DMS53 treated with DMSO at 0.1 percent for 48 hours (cell line): ENCODE results near the gene RANBP3.
"Not testable (repeated sequence)": the region's sequence is repeated elsewhere in the genome, so short reads cannot be mapped to it uniquely, and the experiment has no call there.

Source experiments
- DNase-seq: peaks from one replicate; lab custom pipeline; 2025; ENCODE audit not compliant: unreplicated experiment; lab: John Stamatoyannopoulos, UW

Gene RANBP3

DNA sequence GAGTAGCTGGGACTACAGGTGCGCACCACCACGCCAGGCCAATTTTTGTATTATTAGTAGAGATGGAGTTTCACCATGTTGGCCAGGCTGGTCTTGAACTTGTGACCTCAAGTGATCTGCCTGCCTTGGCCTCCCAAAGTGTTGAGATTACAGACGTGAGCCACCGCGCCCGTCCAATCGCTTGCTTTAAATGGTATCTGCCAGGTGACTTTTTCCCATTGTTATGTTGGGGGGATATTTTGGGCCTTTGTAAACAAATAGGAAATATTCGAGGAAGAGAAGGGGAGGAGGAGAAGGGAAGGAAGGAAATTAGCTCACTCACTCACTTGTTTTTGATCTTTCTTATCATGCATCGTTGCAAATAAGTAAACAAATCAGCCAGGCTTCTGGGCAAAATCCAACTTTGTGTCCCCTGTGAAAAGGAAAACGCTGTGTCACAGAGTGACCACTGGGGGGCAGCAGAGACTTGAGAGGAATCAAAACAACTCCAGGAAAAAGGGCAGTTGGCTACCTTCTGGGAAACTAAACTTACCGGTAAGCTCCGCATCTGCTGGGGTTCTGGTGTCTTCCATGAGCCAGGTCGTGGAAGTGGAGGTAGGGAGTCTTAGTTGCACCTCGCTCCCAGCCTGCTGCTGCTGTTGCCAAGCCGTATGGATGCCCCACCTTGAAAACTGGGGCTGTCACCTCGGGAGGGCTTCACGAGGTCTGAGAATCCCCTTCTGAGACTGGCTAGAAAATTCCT lies 9.3 kb upstream of the RANBP3 start:
- DNase-seq: peak; percentile 86

DNA sequence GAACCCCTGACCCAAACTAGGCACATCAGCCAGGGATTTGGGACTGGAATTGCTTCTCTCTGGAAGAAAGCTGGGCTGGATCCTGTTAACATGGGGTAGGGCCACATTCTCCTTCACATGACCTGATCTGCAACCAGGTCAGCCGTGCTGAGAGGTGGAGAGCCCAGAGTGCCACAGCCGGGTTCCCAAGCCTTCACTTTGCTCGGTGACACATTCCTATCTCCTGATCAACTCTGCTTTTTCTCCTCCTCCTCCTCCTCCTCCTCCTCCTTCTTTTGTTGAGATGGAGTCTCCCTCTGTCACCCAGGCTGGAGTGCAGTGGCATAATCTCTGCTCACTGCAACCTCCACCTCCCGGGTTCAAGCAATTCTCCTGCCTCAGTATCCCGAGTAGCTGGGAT lies 7.9 kb upstream of the RANBP3 start:
- not testable (repeated sequence) for DNase-seq

DNA sequence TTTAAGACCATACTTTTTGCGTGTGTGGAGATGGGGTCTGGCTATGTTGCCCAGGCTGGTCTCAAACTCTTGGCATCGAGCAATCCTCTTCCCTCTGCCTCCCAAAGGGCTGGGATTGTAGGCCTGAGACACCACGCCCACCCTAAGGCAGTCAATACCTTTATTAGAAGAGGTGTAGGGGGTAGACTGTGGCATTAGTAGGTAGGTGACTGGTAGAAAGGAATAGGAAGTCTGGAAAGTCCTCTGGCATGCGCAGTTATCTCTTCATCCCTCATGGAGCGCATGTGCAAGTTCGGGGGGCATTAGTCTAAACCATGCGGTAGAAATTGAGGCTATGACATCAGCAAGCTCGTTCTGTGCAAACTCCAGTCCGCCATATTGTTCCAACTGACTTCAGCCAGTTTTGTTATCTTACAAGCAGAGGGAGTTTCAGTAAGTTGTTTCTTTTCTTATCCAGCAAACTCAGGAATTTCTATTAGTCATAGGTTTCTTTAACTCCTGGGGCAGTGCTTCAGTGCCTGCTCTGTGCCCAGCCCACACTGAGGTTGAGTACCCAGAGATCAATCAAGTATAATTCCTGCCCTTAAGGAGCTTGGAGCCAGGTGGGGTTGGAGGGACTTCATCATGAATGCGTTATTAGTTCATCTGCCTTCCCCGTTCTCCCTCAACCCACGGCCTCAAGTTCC lies 7.3 kb upstream of the RANBP3 start:
- DNase-seq: no peak

DNA sequence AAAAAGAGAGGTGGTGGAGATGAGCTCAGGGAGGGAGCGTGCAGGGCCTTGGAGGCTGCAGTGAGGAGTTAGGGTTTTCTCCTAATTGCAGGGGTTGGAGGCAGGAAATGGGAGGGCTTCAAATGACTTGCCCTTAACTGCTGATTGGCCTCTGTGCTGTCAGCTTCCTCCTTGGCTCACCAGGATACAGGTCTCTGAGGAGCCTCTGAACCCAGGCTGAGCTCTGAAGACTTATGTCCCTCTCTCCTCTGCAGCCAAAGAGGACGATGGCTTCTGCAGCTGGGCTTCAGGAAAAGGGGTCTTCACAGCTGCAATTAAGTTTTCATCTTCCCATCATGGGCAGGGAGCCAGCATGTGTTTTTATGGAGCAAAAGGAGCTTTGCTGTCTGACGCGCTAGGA lies 6.7 kb upstream of the RANBP3 start:
- no peak for DNase-seq

DNA sequence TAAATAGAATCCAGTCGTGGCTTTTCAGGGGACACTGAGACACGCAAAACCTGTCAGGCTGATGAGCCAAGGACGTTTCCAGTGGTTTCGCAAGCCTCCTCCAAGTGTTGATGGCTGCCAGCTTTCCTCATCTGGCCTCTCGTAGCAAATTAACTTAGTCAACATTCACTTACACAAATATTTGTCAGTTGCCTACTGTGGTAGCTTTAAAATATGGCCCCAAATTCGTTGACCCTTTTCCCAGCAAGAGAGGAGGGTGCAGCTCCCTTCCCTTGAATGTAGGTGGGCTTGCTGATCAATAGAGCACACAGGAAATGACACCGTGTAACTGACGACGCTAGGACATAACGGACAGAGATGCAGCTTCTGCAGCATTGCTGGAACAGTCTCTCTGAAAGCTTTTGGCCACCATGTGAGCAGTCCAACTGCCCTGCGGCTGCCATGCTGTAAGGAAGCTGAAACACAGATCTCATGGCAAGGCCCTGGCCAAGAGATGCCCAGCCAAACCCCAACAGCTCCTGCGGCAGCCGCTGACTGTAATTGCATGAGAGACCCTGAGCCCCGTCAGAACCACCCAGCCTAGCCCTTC lies 5.5 kb upstream of the RANBP3 start:
- no peak for DNase-seq

DNA sequence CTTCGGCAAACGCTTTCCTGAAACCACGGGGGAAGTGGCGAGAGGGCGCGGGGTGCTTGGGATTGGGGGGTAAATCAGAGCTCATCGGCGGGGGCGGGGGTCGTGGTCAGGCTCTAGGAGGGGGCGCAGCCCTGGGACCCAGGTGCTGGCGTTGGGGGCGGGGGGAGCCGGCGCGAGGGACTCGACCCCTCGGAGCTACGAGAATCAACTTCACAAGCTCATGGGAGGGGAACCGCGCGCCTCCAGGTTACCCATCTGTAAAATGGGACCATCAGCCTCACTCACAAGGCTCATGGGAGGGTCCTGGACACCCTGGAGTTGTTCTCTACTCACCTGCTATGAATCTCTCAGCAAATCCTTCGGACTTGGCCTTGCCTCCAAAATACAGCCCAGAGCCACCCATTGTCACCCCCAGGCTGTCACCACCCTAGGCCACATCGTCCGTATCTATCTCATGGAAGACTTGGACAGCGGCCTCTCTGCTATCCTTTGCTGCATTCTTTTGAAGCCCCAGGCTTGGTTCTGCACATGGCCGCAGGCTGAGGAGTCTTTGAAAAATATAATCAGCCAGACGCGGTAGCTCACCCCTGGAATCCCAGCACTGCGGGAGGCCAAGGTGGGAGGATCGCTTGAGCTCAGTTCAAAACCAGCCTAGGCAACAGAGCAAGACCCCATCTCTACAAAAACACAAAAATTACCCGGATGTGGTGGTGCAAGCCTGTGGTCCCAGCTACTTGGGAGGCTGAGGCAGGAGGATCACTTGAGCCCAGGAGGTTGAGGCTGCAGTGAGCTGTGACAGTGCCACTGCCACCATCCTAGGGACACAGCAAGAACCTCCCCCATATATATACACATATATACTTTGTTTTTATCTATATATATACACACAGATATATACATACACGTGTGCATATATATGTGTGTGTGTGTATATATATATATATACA lies 939 bp upstream of the RANBP3 start:
- no peak for DNase-seq

DNA sequence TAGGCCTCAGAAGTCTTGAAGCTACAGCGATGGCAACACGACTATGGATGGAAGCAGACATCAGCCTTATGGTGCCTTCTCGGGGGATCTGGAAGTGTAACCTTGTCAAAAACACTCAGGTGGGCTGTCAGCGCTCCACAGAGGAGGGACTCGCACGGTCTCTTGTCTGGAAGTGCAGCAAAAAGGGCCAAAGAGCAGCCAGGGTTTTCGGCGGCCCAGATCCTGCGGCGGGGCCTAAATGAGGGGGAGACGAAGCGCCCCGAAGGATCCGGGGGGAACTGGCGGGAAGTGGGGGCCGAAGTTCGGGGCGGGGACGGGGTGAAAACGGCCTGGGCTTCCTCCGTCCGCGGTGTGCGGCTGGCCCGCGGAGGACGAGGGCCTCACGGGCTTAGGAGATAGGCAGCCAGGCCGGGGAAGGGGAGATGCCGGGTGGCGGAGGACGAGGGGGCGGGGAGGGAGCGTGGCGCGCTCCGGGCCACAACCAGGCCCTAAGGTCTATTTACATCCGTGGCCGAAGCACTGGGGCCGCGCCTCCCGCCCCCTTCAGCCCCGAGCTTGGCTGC lies 637 bp downstream of the RANBP3 start:
- no peak for DNase-seq

DNA sequence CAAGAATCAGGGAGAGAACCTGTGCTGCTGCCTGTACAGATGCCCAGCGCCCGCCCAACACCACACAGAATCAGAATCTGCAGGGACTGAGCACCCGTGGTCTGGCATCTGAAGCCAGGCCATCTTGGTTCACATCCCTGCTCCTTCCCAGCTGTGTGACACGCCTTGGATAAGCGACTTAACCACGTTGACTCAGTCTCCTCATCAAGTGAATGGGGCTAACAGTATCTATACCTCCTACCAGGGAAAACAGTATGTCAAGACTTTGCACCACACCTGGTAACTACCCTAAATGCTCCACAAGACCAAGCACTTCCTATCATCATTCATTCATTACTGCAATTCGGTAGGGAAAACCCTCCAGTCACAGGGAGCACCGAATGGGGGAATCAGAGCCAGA lies 1.2 kb downstream of the RANBP3 start:
- no peak for DNase-seq

DNA sequence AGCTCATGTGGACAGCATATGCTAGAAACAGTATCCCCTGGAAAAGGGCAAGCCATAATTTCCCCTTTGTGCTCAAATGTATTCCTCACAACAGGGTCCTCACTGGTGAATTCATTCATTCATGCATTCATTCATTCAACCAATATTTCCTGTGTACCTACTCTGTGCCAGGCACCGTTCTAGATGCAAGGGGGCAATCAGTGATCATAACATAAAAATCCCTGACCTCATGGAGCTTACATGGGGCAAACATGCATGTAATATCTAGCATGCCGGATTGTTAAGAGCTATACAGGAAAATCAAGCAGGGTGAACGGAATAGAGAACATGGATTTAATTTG lies 2.6 kb downstream of the RANBP3 start:
- DNase-seq: no peak

DNA sequence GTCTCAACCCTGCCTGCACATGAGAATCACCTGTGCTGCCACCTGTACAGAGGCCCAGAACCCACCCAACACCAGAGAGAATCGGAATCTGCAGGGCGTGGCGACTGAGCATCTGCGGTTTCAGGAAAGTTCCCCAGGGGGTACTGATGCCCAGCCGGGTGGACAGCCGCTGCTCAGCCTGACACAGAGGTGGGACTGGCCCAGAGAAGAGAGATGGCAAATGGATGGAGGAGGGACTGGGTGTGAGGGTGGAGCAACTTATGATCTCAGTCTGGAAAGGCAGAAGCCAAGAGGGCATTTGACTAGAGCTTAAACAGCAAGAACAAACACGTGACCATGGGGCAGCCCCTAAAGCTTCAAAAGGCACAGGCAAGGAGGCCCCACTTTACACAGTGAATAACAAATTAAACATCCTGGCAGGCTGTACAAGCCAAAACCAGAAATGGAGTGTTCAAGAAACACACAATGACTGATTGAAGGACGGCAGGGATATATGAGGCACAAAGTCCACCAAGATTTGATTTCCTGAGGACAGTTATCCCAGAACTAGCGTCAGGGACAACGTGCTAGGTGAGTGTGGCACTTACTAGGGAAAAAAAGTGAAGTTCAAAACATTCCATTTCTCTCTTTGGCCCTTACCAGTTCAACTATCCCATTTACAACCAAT lies 3.1 kb downstream of the RANBP3 start:
- no peak for DNase-seq

DNA sequence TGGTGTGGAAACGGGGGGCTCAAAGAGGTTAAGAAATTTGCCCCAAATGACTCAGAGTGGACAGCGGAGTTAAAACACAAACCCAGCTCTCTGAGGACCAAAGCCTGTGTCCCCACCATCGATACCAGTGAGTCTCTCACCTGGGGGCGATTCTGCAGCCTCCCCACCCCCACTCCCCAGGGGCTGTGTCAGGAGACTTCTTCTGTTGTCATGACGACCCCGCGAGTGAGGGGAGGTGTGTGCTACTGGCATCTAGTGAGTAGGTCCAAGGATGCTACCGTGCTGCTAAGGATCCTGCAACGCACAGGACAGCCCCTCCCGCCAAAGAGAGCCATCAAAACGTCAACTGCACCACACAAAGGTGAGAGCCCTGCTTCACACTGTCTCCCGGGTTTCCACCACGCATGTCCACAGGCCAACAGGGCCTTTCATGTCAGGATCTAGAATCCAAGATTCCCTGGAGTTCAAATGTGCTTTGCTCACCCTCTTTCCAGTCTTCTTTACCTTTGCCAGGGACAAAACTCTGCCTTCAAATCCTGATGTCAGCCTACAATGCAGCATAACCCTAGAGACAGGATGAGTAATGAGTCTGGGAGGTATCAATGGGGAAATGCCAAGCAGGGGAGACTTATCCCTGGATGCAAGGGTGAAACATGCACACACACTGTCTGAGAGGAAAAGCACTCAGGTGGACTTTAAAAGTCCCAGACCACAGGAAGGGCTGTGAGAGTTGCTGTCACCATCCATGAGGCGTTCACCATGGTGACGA lies 3.9 kb downstream of the RANBP3 start:
- DNase-seq: no peak

DNA sequence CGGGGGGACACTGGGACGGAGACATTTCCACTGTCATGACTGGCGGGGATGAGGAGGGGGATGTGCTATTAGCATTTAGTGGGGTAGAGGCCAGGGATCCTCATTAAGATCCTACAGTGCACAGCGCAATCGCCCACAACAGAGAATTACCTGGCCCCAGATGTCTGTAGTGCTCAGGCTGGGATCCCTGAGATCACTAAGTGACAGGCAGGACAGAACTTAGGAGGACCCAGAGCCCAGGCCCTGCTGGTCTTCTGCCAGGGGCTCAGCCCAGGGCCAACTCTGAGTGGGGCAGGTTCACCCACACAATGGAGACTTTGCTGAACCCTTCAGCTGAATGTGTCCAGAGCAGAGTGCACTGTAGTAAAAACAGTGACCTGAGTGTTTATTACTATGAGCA lies 4.6 kb downstream of the RANBP3 start:
- no peak for DNase-seq

DNA sequence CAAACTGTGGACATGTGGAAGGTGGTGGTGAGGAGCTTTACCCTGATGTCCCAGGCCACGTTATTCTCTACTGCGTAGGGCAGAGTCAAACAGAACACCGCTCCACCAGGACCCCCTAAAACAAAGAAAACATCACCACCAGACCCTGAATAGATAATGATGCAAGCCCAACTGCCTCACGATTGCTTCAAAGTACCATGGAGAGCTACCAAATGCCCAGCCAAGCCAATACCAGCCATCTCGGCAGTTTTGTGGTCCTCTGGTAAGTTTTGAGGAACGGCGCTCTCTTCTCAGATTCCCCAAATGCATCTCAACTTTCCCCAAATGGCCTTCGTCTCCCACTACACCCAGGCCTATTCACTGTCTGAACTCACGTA lies 5.6 kb downstream of the RANBP3 start:
- no peak for DNase-seq

DNA sequence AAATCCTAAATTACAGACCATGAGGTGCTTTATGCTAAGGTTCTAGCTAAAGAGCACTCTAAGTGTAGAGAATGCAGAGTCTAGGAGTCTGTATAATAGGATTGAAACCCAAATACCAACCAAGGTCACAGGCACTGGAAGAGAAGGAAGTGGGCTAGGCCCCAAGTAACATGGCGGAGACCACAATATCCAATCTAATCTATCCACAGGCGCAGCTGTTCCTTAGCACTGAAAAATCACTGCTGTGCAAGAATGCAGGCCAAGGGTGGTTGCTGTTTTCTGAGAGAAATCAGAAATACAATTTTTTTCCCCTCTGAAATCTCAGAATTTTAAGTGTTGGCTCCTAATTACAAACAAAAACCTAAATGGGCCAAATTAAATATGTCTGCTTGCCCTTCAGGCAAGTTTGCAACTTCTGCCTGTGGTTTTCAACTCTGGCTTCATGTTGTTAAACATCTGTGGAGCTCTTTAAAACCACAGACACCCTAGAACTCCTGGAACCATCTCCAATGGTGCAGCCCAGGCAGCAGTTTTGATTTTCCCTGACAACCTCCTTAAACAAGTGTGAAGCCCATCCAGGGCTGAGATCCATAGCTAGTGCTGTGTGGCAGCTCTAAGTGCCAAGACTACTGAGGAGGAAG lies 6.1 kb downstream of the RANBP3 start:
- DNase-seq: no peak

DNA sequence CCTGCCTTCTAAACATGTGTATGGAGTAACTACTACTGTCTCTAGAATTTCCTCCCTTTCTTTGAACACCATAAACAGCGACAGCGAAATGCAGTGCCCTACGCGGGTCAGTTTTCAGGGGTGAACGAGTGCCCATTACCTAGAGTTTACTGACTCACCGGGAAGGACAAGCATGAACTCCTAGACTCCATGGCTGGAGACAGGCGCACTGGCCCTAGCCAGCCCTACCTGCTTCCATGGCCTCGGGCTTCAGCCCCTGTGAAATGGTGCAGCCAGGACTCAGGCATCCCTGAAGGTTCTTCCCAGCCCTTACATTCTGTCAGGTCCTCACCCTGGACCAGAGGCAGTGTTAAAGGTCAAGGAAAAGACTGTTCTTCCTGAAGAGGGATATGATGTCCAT lies 8.5 kb downstream of the RANBP3 start:
- DNase-seq: no peak

DNA sequence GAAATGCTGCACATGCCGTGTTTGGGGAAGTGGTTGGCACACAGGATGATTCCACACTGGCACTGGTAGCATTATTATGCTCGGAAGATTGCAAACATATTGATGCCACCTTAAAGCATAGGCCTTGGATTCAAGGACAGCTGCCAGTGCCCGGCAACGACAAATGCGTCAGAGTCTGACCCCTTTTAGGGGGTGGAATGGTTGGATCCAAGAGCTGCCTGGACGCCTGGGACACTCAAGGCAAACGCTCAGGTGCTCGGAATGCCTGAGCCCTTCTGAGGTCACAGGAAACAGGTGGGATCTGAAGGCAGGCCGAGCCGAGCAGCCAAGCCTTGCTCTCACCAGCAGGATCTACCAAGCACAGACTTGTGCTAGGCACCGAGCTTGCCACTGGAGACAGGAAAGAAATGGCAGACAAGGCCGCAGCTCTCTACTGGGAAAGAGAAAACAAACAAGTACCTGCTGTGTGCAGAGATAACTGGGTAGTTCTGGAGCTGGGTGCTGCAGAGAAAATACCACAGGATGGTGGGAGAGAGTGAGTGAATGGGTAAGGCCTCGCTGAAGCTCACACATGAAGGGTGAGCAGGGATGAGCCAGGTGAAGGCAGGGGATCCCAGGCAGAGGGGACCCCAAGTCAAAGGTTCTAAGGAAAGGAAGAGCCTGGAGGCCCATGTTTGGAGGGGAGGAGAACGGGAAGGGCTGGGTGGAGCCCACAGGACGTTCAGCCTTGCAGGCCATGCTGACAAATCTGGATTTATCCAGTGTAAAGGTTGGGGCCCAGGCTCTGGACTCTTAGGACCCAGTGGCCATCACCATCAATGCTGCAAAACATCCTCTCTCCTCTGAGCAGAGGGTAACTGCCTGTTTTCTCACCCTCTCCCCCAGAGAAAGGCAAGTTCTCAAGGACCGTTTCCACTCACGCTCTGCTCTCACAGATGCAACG lies 9.2 kb downstream of the RANBP3 start:
- peak; percentile 48 for DNase-seq

DNA sequence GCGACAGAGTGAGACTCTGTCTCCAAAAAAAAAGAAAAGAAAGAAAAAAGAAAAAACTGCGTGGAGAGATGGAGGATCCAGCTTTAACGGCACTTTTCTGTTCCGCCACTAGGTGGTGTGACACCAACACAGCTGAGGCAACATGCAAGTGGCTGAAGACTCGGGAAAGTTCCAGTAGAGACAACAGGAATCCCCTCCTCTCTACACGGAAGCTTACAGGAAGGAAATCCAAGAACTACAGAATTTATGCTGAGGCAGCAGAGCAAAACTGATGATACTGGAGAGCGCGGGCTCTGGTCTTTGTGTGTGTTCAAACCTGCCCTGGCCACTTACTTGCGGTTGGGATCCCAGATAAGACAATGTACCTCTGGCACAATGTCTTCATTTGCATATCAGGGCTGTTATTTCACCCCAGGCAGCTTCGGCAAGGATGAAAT lies 9.9 kb downstream of the RANBP3 start:
- DNase-seq: peak; percentile 61

DNA sequence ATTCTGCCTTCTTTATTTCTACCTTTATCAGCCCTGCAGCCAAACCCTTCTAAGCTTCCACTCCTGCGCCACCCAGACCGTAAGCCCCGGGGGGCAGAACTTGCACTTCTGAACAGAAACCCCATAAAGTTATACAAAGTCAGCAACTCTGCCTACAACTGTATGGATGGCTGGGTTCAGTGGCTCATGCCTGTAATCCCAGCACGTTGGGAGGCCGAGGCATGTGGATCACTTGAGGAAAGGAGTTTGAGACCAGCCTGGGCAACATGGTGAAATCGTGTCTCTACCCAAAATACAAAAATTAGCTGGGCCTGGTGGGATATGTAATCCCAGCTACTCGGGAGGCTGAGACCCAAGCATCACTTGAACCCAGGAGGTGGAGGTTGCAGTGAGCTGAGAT lies 10.4 kb downstream of the RANBP3 start:
- no peak for DNase-seq
